Naive B cell (primary cell): ENCODE results near the gene ABLIM3. TPM values are rescaled to one million over a fixed set of nuclear protein-coding genes. Genes with fewer than 3 reads are reported as not detected.

Experiments used
- ATAC-seq, 2 donors: fragments of 150-1000 bp; cut with Tn5 transposase; 2 replicates each; pipeline ENCODE4 v1.10.0; 2021; ENCODE audit warnings: low read depth in 2 of 2, mild to moderate bottlenecking in 2 of 2, moderate library complexity in 2 of 2
- DNase-seq: peaks from one replicate; pipeline ENCODE4 v3.0.0; 2022
- H3K27ac Mint-ChIP-seq, 6 donors: one replicate each; pipeline ENCODE4 v1.8.0; 2020 to 2022; ENCODE audit warnings: mild to moderate bottlenecking in 6 of 6, mixed read lengths in 6 of 6, moderate library complexity in 5 of 6, inconsistent platforms in 2 of 6
- H3K27me3 Mint-ChIP-seq, 3 donors: one replicate each; pipeline ENCODE4 v1.8.0; 2021 to 2022; ENCODE audit warnings: mixed read lengths in 3 of 3, mild to moderate bottlenecking in 1 of 3
- H3K36me3 Mint-ChIP-seq, 2 donors: one replicate each; pipeline ENCODE4 v1.8.0; 2020 to 2022; ENCODE audit warnings: mixed read lengths in 2 of 2, inconsistent platforms in 1 of 2, mild to moderate bottlenecking in 1 of 2
- H3K4me1 Mint-ChIP-seq, 3 donors: one replicate each; pipeline ENCODE4 v1.8.0; 2020 to 2022; ENCODE audit warnings: mixed read lengths in 3 of 3, inconsistent platforms in 1 of 3, mild to moderate bottlenecking in 1 of 3, moderate library complexity in 1 of 3
- H3K4me3 Mint-ChIP-seq, 8 donors: one replicate each; pipeline ENCODE4 v1.8.0; 2020 to 2022; ENCODE audit warnings: mild to moderate bottlenecking in 8 of 8, mixed read lengths in 8 of 8, moderate library complexity in 8 of 8, inconsistent platforms in 2 of 8
- H3K9me3 Mint-ChIP-seq, 7 donors: one replicate each; pipeline ENCODE4 v1.8.0; 2020 to 2022; ENCODE audit warnings: mixed read lengths in 7 of 7, mild to moderate bottlenecking in 5 of 7, inconsistent platforms in 2 of 7, moderate library complexity in 1 of 7
- polyA plus RNA-seq, 6 donors: library from polyadenylated mRNA; unstranded; fragments of 300-500 nt; fragmentation: Illumina TruSeq; gene quantifications; one replicate each; pipeline ENCODE4 v1.2.3, GENCODE V29; 2021; ENCODE audit warnings: low read depth in 6 of 6

ABLIM3 gene
- polyA plus RNA-seq, 6 donors from 2014 or later = 0.17 to 0.74 (median 0.21) TPM; not detected in 3

- Mint-ChIP-seq H3K9me3 (peaks cover 0 to 1% (median 0%) of the 10 kb centered on the region in 7 donors), H3K4me3 (no peak overlapping the region), H3K27ac (no peak overlapping the region), H3K36me3 (no peaks in the 10 kb centered on the region), H3K27me3 (peaks cover 4 to 18% (median 15%) of the 10 kb centered on the region in 3 donors), H3K4me1 (no peaks in the 10 kb centered on the region)
- no peak for ATAC-seq
- no peak for DNase-seq
These were observed 142.6 kb downstream of the ABLIM3 start for GRCh38 chr5:149283626-149284480.

- ATAC-seq = no peak
- no peak overlapping the region for H3K27ac Mint-ChIP-seq
These were observed 143.2 kb downstream of the ABLIM3 start for GRCh38 chr5:149284501-149284900.

GRCh38 chr5:149285153-149285552 is 143.9 kb downstream of the ABLIM3 start:
- ATAC-seq = no peak

More at GRCh38 chr5:149284501-149284900, 143.2 kb downstream of the ABLIM3 start:
- Mint-ChIP-seq H3K4me1 (no peaks in the 10 kb centered on the region), H3K9me3 (peaks cover 0 to 2% (median 0%) of the 10 kb centered on the region in 7 donors), H3K27me3 (peaks cover 7 to 21% (median 11%) of the 10 kb centered on the region in 3 donors), H3K4me3 (no peak overlapping the region), H3K36me3 (no peaks in the 10 kb centered on the region)
- no peak for DNase-seq

GRCh38 chr5:149288436-149288835 is 147.1 kb downstream of the ABLIM3 start:
- H3K4me3 Mint-ChIP-seq = peak overlapping the region in 1 of 8 donors; percentile 13
- peaks cover 0 to 11% (median 9%) of the 10 kb centered on the region in 3 donors for H3K27me3 Mint-ChIP-seq
- H3K27ac Mint-ChIP-seq = peak overlapping the region in 1 of 6 donors; percentile 11
- no peaks in the 10 kb centered on the region for H3K36me3 Mint-ChIP-seq
- H3K4me1 Mint-ChIP-seq = no peaks in the 10 kb centered on the region
- H3K9me3 Mint-ChIP-seq = peaks cover 0 to 2% (median 0%) of the 10 kb centered on the region in 7 donors
- DNase-seq = no peak
- ATAC-seq = no peak

More at GRCh38 chr5:149285153-149285552, 143.9 kb downstream of the ABLIM3 start:
- Mint-ChIP-seq H3K9me3 (peaks cover 0 to 2% (median 0%) of the 10 kb centered on the region in 7 donors), H3K4me3 (no peak overlapping the region), H3K27ac (no peak overlapping the region), H3K4me1 (no peaks in the 10 kb centered on the region), H3K27me3 (peaks cover 4 to 15% (median 8%) of the 10 kb centered on the region in 3 donors), H3K36me3 (no peaks in the 10 kb centered on the region)
- DNase-seq = no peak

GRCh38 chr5:149289301-149289700 is 148.0 kb downstream of the ABLIM3 start:
- no peak overlapping the region for H3K27ac Mint-ChIP-seq
- DNase-seq (no peak), ATAC-seq (no peak)
- peaks cover 0 to 2% (median 0%) of the 10 kb centered on the region in 7 donors for H3K9me3 Mint-ChIP-seq
- peaks cover 0 to 11% (median 9%) of the 10 kb centered on the region in 3 donors for H3K27me3 Mint-ChIP-seq
- no peaks in the 10 kb centered on the region for H3K36me3 Mint-ChIP-seq
- no peaks in the 10 kb centered on the region for H3K4me1 Mint-ChIP-seq
- H3K4me3 Mint-ChIP-seq = no peak overlapping the region

- ATAC-seq (no peak), DNase-seq (no peak)
- H3K9me3 Mint-ChIP-seq = no peaks in the 10 kb centered on the region
- no peaks in the 10 kb centered on the region for H3K36me3 Mint-ChIP-seq
- peaks cover 10 to 22% (median 12%) of the 10 kb centered on the region in 3 donors for H3K4me1 Mint-ChIP-seq
- peak overlapping the region in 2 of 8 donors; percentile 4 to 57 for H3K4me3 Mint-ChIP-seq
- H3K27me3 Mint-ChIP-seq = peaks cover 15 to 21% (median 17%) of the 10 kb centered on the region in 3 donors
- no peak overlapping the region for H3K27ac Mint-ChIP-seq
These were observed 153.9 kb downstream of the ABLIM3 start for GRCh38 chr5:149294872-149295829.

- ATAC-seq = no peak
- Mint-ChIP-seq H3K36me3 (no peaks in the 10 kb centered on the region), H3K27me3 (peaks cover 23 to 41% (median 26%) of the 10 kb centered on the region in 3 donors), H3K4me1 (peaks cover 10 to 22% (median 12%) of the 10 kb centered on the region in 3 donors), H3K9me3 (no peaks in the 10 kb centered on the region), H3K4me3 (no peak overlapping the region), H3K27ac (no peak overlapping the region)
- no peak for DNase-seq
These were observed 156.2 kb downstream of the ABLIM3 start for GRCh38 chr5:149297340-149298025.

- peaks cover 23 to 42% (median 30%) of the 10 kb centered on the region in 3 donors for H3K27me3 Mint-ChIP-seq
- H3K4me3 Mint-ChIP-seq = no peak overlapping the region
- H3K4me1 Mint-ChIP-seq = peaks cover 10 to 22% (median 12%) of the 10 kb centered on the region in 3 donors
- DNase-seq (no peak), ATAC-seq (no peak)
- no peaks in the 10 kb centered on the region for H3K36me3 Mint-ChIP-seq
- no peaks in the 10 kb centered on the region for H3K9me3 Mint-ChIP-seq
- no peak overlapping the region for H3K27ac Mint-ChIP-seq
These were observed 156.9 kb downstream of the ABLIM3 start for GRCh38 chr5:149298163-149298562.

GRCh38 chr5:149298842-149299404 is 157.6 kb downstream of the ABLIM3 start:
- no peaks in the 10 kb centered on the region for H3K9me3 Mint-ChIP-seq
- peaks cover 27 to 42% (median 30%) of the 10 kb centered on the region in 3 donors for H3K27me3 Mint-ChIP-seq
- H3K4me1 Mint-ChIP-seq = peaks cover 10 to 22% (median 12%) of the 10 kb centered on the region in 3 donors
- H3K4me3 Mint-ChIP-seq = no peak overlapping the region
- DNase-seq (no peak), ATAC-seq (no peak)
- H3K36me3 Mint-ChIP-seq = no peaks in the 10 kb centered on the region
- peak overlapping the region in 1 of 6 donors; percentile 37 for H3K27ac Mint-ChIP-seq

GRCh38 chr5:149299451-149300054 is 158.3 kb downstream of the ABLIM3 start:
- H3K4me1 Mint-ChIP-seq = peaks cover 10 to 22% (median 12%) of the 10 kb centered on the region in 3 donors
- H3K9me3 Mint-ChIP-seq = no peaks in the 10 kb centered on the region
- no peak for ATAC-seq
- H3K27me3 Mint-ChIP-seq = peaks cover 28 to 42% (median 30%) of the 10 kb centered on the region in 3 donors
- DNase-seq = no peak
- no peak overlapping the region for H3K4me3 Mint-ChIP-seq
- no peaks in the 10 kb centered on the region for H3K36me3 Mint-ChIP-seq
- H3K27ac Mint-ChIP-seq = peak overlapping the region in 2 of 6 donors; percentile 1 to 90

- H3K9me3 Mint-ChIP-seq = no peaks in the 10 kb centered on the region
- no peaks in the 10 kb centered on the region for H3K36me3 Mint-ChIP-seq
- no peak overlapping the region for H3K4me3 Mint-ChIP-seq
- no peak overlapping the region for H3K27ac Mint-ChIP-seq
- H3K4me1 Mint-ChIP-seq = peaks cover 3 to 15% (median 6%) of the 10 kb centered on the region in 3 donors
- no peak for DNase-seq
- peaks cover 24 to 42% (median 30%) of the 10 kb centered on the region in 3 donors for H3K27me3 Mint-ChIP-seq
- ATAC-seq = no peak
These were observed 159.1 kb downstream of the ABLIM3 start for GRCh38 chr5:149300441-149300840.
